Neural crest cell (in vitro differentiated cells): Measurements from ENCODE around the gene METTL21C. TPM values are rescaled to one million over a fixed set of nuclear protein-coding genes. Genes with fewer than 3 reads are reported as not detected.

Experiments
- DNase-seq: peaks from one replicate; pipeline ENCODE4 v3.0.0; 2021; ENCODE audit warnings: low read depth, mixed read lengths, low spot score
- H3K27ac Mint-ChIP-seq: one replicate; pipeline ENCODE4 v1.8.0; 2021; ENCODE audit warnings: mild to moderate bottlenecking, mixed read lengths; ENCODE audit not compliant: unreplicated experiment
- H3K27me3 Mint-ChIP-seq: 2 replicates; pipeline ENCODE4 v1.8.0; 2021; ENCODE audit warnings: low read depth, mild to moderate bottlenecking, mixed read lengths
- H3K36me3 Mint-ChIP-seq: 2 replicates; pipeline ENCODE4 v1.8.0; 2021; ENCODE audit warnings: low read depth, mild to moderate bottlenecking, mixed read lengths
- H3K4me1 Mint-ChIP-seq: 2 replicates; pipeline ENCODE4 v1.8.0; 2021; ENCODE audit warnings: mixed read lengths
- H3K4me3 Mint-ChIP-seq: one replicate; pipeline ENCODE4 v1.8.0; 2021; ENCODE audit warnings: mild to moderate bottlenecking, mixed read lengths
- H3K9me3 Mint-ChIP-seq: 2 replicates; pipeline ENCODE4 v1.8.0; 2021; ENCODE audit warnings: mixed read lengths
- total RNA-seq: library from RNA; stranded (reverse); gene quantifications from 2 replicates; pipeline ENCODE4 v1.2.1, GENCODE V29; 2021
- TF ChIP-seq, protein P1 (sequence below): fragments of 200-600 bp; sonication (generic); conservative IDR thresholded peaks from 2 replicates; pipeline ENCODE4 v1.5.0; 2021; ENCODE audit warnings: antibody characterized with exemption, mild to moderate bottlenecking

METTL21C gene
- total RNA-seq, 1 donor from 2014 or later, result not detected

DNA sequence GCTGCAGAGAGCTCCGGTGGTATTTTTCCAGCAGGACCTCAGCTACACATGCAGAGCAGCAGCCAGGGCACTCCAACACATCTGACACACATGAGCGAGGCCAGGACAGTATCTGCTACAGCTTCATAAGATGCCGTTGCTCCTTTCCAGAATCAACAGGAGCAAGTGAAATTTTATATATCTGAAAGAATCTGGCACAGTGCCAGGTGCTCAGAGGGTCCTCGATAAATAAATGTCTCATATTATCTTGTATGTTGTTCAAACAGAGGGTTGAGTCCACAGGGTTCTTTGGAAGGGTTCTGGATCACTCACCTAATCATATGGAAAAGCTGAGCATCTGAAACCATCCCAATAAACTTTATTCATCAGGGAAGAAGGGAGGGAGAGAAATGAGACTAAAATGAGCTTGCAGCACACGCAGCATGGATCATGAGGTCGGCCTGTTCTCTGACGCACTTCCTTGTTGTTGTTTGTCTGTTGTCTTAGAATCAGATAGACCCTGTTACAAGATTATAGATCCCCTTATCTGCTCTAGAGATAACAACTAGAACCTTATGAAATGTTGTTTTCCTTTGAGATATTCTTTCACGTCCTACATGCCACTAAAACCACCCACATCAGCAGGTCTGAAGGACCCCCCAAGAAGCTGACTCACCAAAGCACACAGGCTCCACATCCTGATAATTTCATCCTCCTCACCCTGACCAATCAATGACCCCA lies 3.2 kb upstream of the METTL21C start:
- peaks cover 5% of the 10 kb centered on the region for H3K9me3 Mint-ChIP-seq
- H3K27me3 Mint-ChIP-seq, result peaks cover 3% of the 10 kb centered on the region
- no peak for DNase-seq
- H3K27ac Mint-ChIP-seq, result no peak overlapping the region
- no peaks in the 10 kb centered on the region for H3K4me1 Mint-ChIP-seq
- H3K4me3 Mint-ChIP-seq, result no peak overlapping the region
- no peaks in the 10 kb centered on the region for H3K36me3 Mint-ChIP-seq
- TF ChIP-seq, protein P1, sequence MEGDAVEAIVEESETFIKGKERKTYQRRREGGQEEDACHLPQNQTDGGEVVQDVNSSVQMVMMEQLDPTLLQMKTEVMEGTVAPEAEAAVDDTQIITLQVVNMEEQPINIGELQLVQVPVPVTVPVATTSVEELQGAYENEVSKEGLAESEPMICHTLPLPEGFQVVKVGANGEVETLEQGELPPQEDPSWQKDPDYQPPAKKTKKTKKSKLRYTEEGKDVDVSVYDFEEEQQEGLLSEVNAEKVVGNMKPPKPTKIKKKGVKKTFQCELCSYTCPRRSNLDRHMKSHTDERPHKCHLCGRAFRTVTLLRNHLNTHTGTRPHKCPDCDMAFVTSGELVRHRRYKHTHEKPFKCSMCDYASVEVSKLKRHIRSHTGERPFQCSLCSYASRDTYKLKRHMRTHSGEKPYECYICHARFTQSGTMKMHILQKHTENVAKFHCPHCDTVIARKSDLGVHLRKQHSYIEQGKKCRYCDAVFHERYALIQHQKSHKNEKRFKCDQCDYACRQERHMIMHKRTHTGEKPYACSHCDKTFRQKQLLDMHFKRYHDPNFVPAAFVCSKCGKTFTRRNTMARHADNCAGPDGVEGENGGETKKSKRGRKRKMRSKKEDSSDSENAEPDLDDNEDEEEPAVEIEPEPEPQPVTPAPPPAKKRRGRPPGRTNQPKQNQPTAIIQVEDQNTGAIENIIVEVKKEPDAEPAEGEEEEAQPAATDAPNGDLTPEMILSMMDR, result no peak

- Mint-ChIP-seq H3K4me1 (no peaks in the 10 kb centered on the region), H3K4me3 (no peak overlapping the region), H3K9me3 (peaks cover 5% of the 10 kb centered on the region), H3K36me3 (no peaks in the 10 kb centered on the region), H3K27me3 (peaks cover 3% of the 10 kb centered on the region), H3K27ac (no peak overlapping the region)
- TF ChIP-seq, protein P1, result no peak
- DNase-seq, result no peak
These were observed 2.4 kb upstream of the METTL21C start for GRCh38 chr13:102697264-102697663.

DNA sequence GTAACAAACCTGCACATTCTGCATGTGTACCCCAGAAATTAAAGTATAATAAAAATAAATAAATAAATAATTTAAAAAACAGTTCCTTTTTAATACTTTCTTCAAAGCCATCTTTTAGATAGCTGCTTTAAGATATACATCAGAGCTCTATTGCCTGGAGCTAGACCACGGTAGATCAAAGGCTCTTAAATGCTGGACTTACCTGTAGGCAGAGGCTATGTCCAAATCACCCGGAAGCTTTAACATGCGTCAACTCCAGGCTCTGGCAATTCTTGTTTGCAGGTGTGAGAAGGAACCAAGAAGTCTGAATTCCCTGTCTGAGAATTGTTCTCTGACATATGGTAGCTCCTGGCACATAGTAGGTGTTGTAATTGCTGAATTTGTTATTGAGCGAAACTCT lies 1.6 kb upstream of the METTL21C start:
- no peak for DNase-seq
- H3K27me3 Mint-ChIP-seq, result peaks cover 8% of the 10 kb centered on the region
- TF ChIP-seq, protein P1, result no peak
- H3K27ac Mint-ChIP-seq, result no peak overlapping the region
- no peaks in the 10 kb centered on the region for H3K4me1 Mint-ChIP-seq
- H3K4me3 Mint-ChIP-seq, result no peak overlapping the region
- H3K9me3 Mint-ChIP-seq, result peaks cover 5% of the 10 kb centered on the region
- no peaks in the 10 kb centered on the region for H3K36me3 Mint-ChIP-seq

- H3K36me3 Mint-ChIP-seq, result no peaks in the 10 kb centered on the region
- TF ChIP-seq, protein P1, result no peak
- DNase-seq, result no peak
- H3K27me3 Mint-ChIP-seq, result peaks cover 8% of the 10 kb centered on the region
- H3K4me1 Mint-ChIP-seq, result peaks cover under 1% of the 10 kb centered on the region
- H3K4me3 Mint-ChIP-seq, result no peak overlapping the region
- no peak overlapping the region for H3K27ac Mint-ChIP-seq
- peaks cover 5% of the 10 kb centered on the region for H3K9me3 Mint-ChIP-seq
These were observed 1.1 kb downstream of the METTL21C start for GRCh38 chr13:102693776-102694175.

- H3K9me3 Mint-ChIP-seq, result peaks cover under 1% of the 10 kb centered on the region
These were observed 1.6 kb downstream of the METTL21C start for GRCh38 chr13:102693250-102693649.

More at GRCh38 chr13:102693250-102693649, 1.6 kb downstream of the METTL21C start:
- peaks cover 6% of the 10 kb centered on the region for H3K4me1 Mint-ChIP-seq
- H3K27me3 Mint-ChIP-seq, result peaks cover 8% of the 10 kb centered on the region
- no peak overlapping the region for H3K27ac Mint-ChIP-seq
- no peak overlapping the region for H3K4me3 Mint-ChIP-seq
- no peak for DNase-seq
- TF ChIP-seq, protein P1, result no peak
- no peaks in the 10 kb centered on the region for H3K36me3 Mint-ChIP-seq
